Neural progenitor cell (in vitro differentiated cells): Measurements from ENCODE around the gene SCMH1. TPM values are rescaled to one million over a fixed set of nuclear protein-coding genes. Genes with fewer than 3 reads are reported as not detected.

ENCODE experiments used
- DNase-seq: peaks from one replicate; pipeline ENCODE4 v3.0.0-alpha.2; 2016; ENCODE audit warnings: low spot score
- H2AFZ ChIP-seq: fragments of 200-600 bp; sonication (generic); replicated peaks from 2 replicates; pipeline ENCODE4 v1.6.1; 2016; ENCODE audit warnings: antibody characterized with exemption
- H3F3A ChIP-seq: fragments of 200-600 bp; sonication (generic); 2 replicates; pipeline ENCODE4 v1.6.1; 2016; ENCODE audit warnings: antibody characterized with exemption, low read depth
- H3K27ac ChIP-seq: fragments of 200-600 bp; sonication (generic); 2 replicates; pipeline ENCODE4 v1.5.1; 2016; ENCODE audit warnings: mild to moderate bottlenecking
- H3K27me3 ChIP-seq: fragments of 200-600 bp; sonication (generic); 2 replicates; pipeline ENCODE4 v1.6.1; 2016; ENCODE audit warnings: mild to moderate bottlenecking, moderate library complexity
- H3K36me3 ChIP-seq: fragments of 200-600 bp; sonication (generic); 2 replicates; pipeline ENCODE4 v1.5.1; 2016
- H3K4me1 ChIP-seq: fragments of 200-600 bp; sonication (generic); 2 replicates; pipeline ENCODE4 v1.6.1; 2016; ENCODE audit warnings: mixed run types
- H3K4me2 ChIP-seq: fragments of 200-600 bp; sonication (generic); 2 replicates; pipeline ENCODE4 v1.6.1; 2016
- H3K4me3 ChIP-seq: fragments of 200-600 bp; sonication (generic); 2 replicates; pipeline ENCODE4 v1.5.1; 2016
- H3K79me2 ChIP-seq: fragments of 200-600 bp; sonication (generic); 2 replicates; pipeline ENCODE4 v1.6.1; 2016; ENCODE audit warnings: low read depth
- H3K9ac ChIP-seq: fragments of 200-600 bp; sonication (generic); 2 replicates; pipeline ENCODE4 v1.6.1; 2016
- H3K9me3 ChIP-seq: fragments of 200-600 bp; sonication (generic); 2 replicates; pipeline ENCODE4 v1.5.1; 2016; ENCODE audit warnings: low read depth
- H4K20me1 ChIP-seq: fragments of 200-600 bp; sonication (generic); 2 replicates; pipeline ENCODE4 v1.6.1; 2016; ENCODE audit warnings: low read depth
- H3K27ac Mint-ChIP-seq: 3 replicates; pipeline ENCODE4 v1.8.0; 2021; ENCODE audit warnings: mixed read lengths
- H3K27me3 Mint-ChIP-seq: 2 replicates; pipeline ENCODE4 v1.8.0; 2022; ENCODE audit warnings: low read depth, mild to moderate bottlenecking, inconsistent platforms, moderate library complexity, mixed read lengths; ENCODE audit not compliant: insufficient read depth
- H3K36me3 Mint-ChIP-seq: 3 replicates; pipeline ENCODE4 v1.8.0; 2021; ENCODE audit warnings: mixed read lengths
- H3K4me1 Mint-ChIP-seq: 3 replicates; pipeline ENCODE4 v1.8.0; 2021; ENCODE audit warnings: mixed read lengths
- H3K4me3 Mint-ChIP-seq: 3 replicates; pipeline ENCODE4 v1.8.0; 2021; ENCODE audit warnings: mild to moderate bottlenecking, moderate library complexity, mixed read lengths
- H3K9me3 Mint-ChIP-seq: 3 replicates; pipeline ENCODE4 v1.8.0; 2020; ENCODE audit warnings: mixed read lengths
- CTCF ChIP-seq: fragments of 200-600 bp; sonication (generic); IDR thresholded peaks from 2 replicates; pipeline ENCODE4 v1.5.1; 2017; ENCODE audit warnings: antibody characterized with exemption, mild to moderate bottlenecking
- EZH2 ChIP-seq: fragments of 200-600 bp; sonication (generic); IDR thresholded peaks from 2 replicates; pipeline ENCODE4 v1.6.1; 2017; ENCODE audit warnings: antibody characterized with exemption, mild to moderate bottlenecking, moderate library complexity
- EZH2phosphoT487 ChIP-seq: fragments of 200-600 bp; sonication (generic); IDR thresholded peaks from 2 replicates; pipeline ENCODE4 v1.6.1; 2017; ENCODE audit warnings: antibody characterized with exemption
- total RNA-seq: library from RNA; depleted of rRNA; stranded (reverse); fragments of >200 nt; gene quantifications from 2 replicates; pipeline ENCODE4 v1.2.3, GENCODE V29; 2015; ENCODE audit warnings: low replicate concordance

SCMH1 gene
- total RNA-seq, 1 donor from 2014 or later: 16.1 TPM

GRCh38 chr1:41284121-41284520 lies 42.0 kb upstream of the SCMH1 start:
- no peaks in the 10 kb centered on the region for H3F3A ChIP-seq
- Mint-ChIP-seq H3K4me1 (peaks cover 27% of the 10 kb centered on the region), H3K4me3 (no peak overlapping the region), H3K9me3 (no peaks in the 10 kb centered on the region), H3K27me3 (peaks cover 11% of the 10 kb centered on the region), H3K27ac (no peak overlapping the region), H3K36me3 (no peaks in the 10 kb centered on the region)
- no peaks in the 10 kb centered on the region for H4K20me1 ChIP-seq
- TF ChIP-seq EZH2: no peak
- no peak for TF ChIP-seq EZH2phosphoT487
- TF ChIP-seq CTCF: no peak
- no peaks in the 10 kb centered on the region for H3K9me3 ChIP-seq
- no peak overlapping the region for H3K4me3 ChIP-seq
- no peak for DNase-seq
- H3K9ac ChIP-seq: no peak overlapping the region
- no peaks in the 10 kb centered on the region for H3K79me2 ChIP-seq
- peaks cover 18% of the 10 kb centered on the region for H3K4me1 ChIP-seq
- no peaks in the 10 kb centered on the region for H3K36me3 ChIP-seq
- H3K27ac ChIP-seq: no peak overlapping the region
- no peak overlapping the region for H3K4me2 ChIP-seq
- H3K27me3 ChIP-seq: no peaks in the 10 kb centered on the region
- H2AFZ ChIP-seq: no peak overlapping the region

GRCh38 chr1:41282679-41283317 lies 40.7 kb upstream of the SCMH1 start:
- no peaks in the 10 kb centered on the region for H3K36me3 ChIP-seq
- peaks cover 28% of the 10 kb centered on the region for H3K4me1 Mint-ChIP-seq
- peak overlapping the region; percentile 2 for H2AFZ ChIP-seq
- H3K27ac Mint-ChIP-seq: peak overlapping the region; percentile 64
- H3K27me3 ChIP-seq: no peaks in the 10 kb centered on the region
- H3F3A ChIP-seq: no peaks in the 10 kb centered on the region
- H3K4me2 ChIP-seq: no peak overlapping the region
- H4K20me1 ChIP-seq: no peaks in the 10 kb centered on the region
- H3K9ac ChIP-seq: no peak overlapping the region
- peak; percentile 74 for DNase-seq
- no peaks in the 10 kb centered on the region for H3K36me3 Mint-ChIP-seq
- no peak overlapping the region for H3K4me3 ChIP-seq
- peaks cover 18% of the 10 kb centered on the region for H3K4me1 ChIP-seq
- no peaks in the 10 kb centered on the region for H3K79me2 ChIP-seq
- H3K9me3 Mint-ChIP-seq: no peaks in the 10 kb centered on the region
- no peaks in the 10 kb centered on the region for H3K9me3 ChIP-seq
- H3K27me3 Mint-ChIP-seq: peaks cover 11% of the 10 kb centered on the region
- no peak overlapping the region for H3K27ac ChIP-seq
- no peak for TF ChIP-seq EZH2phosphoT487
- peak; percentile 86 for TF ChIP-seq CTCF
- H3K4me3 Mint-ChIP-seq: no peak overlapping the region

- Mint-ChIP-seq H3K27ac (no peak overlapping the region), H3K4me3 (no peak overlapping the region), H3K4me1 (peaks cover 24% of the 10 kb centered on the region), H3K27me3 (peaks cover 9% of the 10 kb centered on the region), H3K9me3 (no peaks in the 10 kb centered on the region), H3K36me3 (no peaks in the 10 kb centered on the region)
- Histone ChIP-seq H4K20me1 (no peaks in the 10 kb centered on the region), H3K9ac (no peak overlapping the region), H3K36me3 (no peaks in the 10 kb centered on the region), H3K4me3 (no peak overlapping the region), H3K27ac (no peak overlapping the region), H3K27me3 (no peaks in the 10 kb centered on the region), H3K4me1 (peaks cover 11% of the 10 kb centered on the region), H3K4me2 (no peak overlapping the region), H2AFZ (no peak overlapping the region), H3K9me3 (no peaks in the 10 kb centered on the region), H3F3A (no peaks in the 10 kb centered on the region), H3K79me2 (no peaks in the 10 kb centered on the region)
- DNase-seq: no peak
- TF ChIP-seq EZH2phosphoT487: no peak
- no peak for TF ChIP-seq EZH2
- TF ChIP-seq CTCF: no peak
Measured at GRCh38 chr1:41281334-41281733, 39.2 kb upstream of the SCMH1 start.
